GM23338 (cell line): ENCODE data around the gene CFB. TPM values are rescaled to one million over a fixed set of nuclear protein-coding genes. Genes with fewer than 3 reads are reported as not detected.
"Not testable (repeated sequence)": the region's sequence is repeated elsewhere in the genome, so short reads cannot be mapped to it uniquely, and the experiment has no call there.

Source experiments
- ATAC-seq: fragments of 200-7000 bp; cut with Tn5 transposase; 3 replicates; pipeline ENCODE4 v1.9.1; 2020
- DNase-seq: peaks from one replicate; pipeline ENCODE4 v3.0.0-alpha.2; 2015; ENCODE audit warnings: low spot score
- H2AFZ ChIP-seq: fragments of 200-600 bp; sonication (generic); 2 replicates; pipeline ENCODE4 v1.8.0; 2016; ENCODE audit warnings: antibody characterized with exemption, mild to moderate bottlenecking, moderate library complexity
- H3F3A ChIP-seq: fragments of 200-600 bp; sonication (generic); replicated peaks from 2 replicates; pipeline ENCODE4 v1.8.0; 2017; ENCODE audit warnings: antibody characterized with exemption, mixed run types, low read depth
- H3K27ac ChIP-seq: fragments of 200-600 bp; sonication (generic); 2 replicates; pipeline ENCODE4 v1.6.1; 2016; ENCODE audit warnings: low read depth
- H3K27me3 ChIP-seq: fragments of 200-600 bp; sonication (generic); 2 replicates; pipeline ENCODE4 v1.8.0; 2016; ENCODE audit warnings: mild to moderate bottlenecking, mixed run types, moderate library complexity; ENCODE audit not compliant: insufficient read depth
- H3K36me3 ChIP-seq: fragments of 200-600 bp; sonication (generic); 2 replicates; pipeline ENCODE4 v1.8.0; 2016; ENCODE audit warnings: mild to moderate bottlenecking; ENCODE audit not compliant: insufficient read depth
- H3K4me1 ChIP-seq: fragments of 200-600 bp; sonication (generic); 2 replicates; pipeline ENCODE4 v1.8.0; 2016; ENCODE audit warnings: mild to moderate bottlenecking, moderate library complexity; ENCODE audit not compliant: insufficient read depth
- H3K4me2 ChIP-seq: fragments of 200-600 bp; sonication (generic); 2 replicates; pipeline ENCODE4 v1.7.1; 2017; ENCODE audit warnings: mixed run types
- H3K4me3 ChIP-seq: fragments of 200-600 bp; sonication (generic); 2 replicates; pipeline ENCODE4 v1.6.1; 2016; ENCODE audit warnings: mixed run types
- H3K79me2 ChIP-seq: fragments of 200-600 bp; sonication (generic); replicated peaks from 2 replicates; pipeline ENCODE4 v1.8.0; 2017; ENCODE audit warnings: mild to moderate bottlenecking; ENCODE audit not compliant: insufficient read depth
- H3K9me2 ChIP-seq: fragments of 200-600 bp; sonication (generic); 2 replicates; pipeline ENCODE4 v1.8.0; 2017; ENCODE audit not compliant: insufficient read depth
- H4K20me1 ChIP-seq: fragments of 200-600 bp; sonication (generic); replicated peaks from 2 replicates; pipeline ENCODE4 v1.8.0; 2017; ENCODE audit warnings: mild to moderate bottlenecking; ENCODE audit not compliant: insufficient read depth
- H3K27ac Mint-ChIP-seq: 2 replicates; pipeline ENCODE4 v1.8.0; 2020; ENCODE audit warnings: inconsistent platforms, mild to moderate bottlenecking, moderate library complexity, mixed read lengths
- H3K27me3 Mint-ChIP-seq: 3 replicates; pipeline ENCODE4 v1.8.0; 2022; ENCODE audit warnings: low read depth, mild to moderate bottlenecking, moderate library complexity, mixed read lengths, inconsistent platforms; ENCODE audit not compliant: insufficient read depth, poor library complexity
- H3K36me3 Mint-ChIP-seq: 3 replicates; pipeline ENCODE4 v1.8.0; 2021; ENCODE audit warnings: low read depth, mild to moderate bottlenecking, inconsistent platforms, moderate library complexity, mixed read lengths
- H3K4me1 Mint-ChIP-seq: 3 replicates; pipeline ENCODE4 v1.8.0; 2020; ENCODE audit warnings: mild to moderate bottlenecking, inconsistent platforms, mixed read lengths
- H3K4me3 Mint-ChIP-seq: 3 replicates; pipeline ENCODE4 v1.8.0; 2021; ENCODE audit warnings: moderate library complexity, mild to moderate bottlenecking, inconsistent platforms, mixed read lengths
- H3K9me3 Mint-ChIP-seq: 3 replicates; pipeline ENCODE4 v1.8.0; 2020; ENCODE audit warnings: moderate library complexity, mild to moderate bottlenecking, inconsistent platforms, mixed read lengths
- microRNA counts: library from miRNA; unstranded; fragments of <30 nt; microRNA quantifications from one replicate; lab custom pipeline; 2017
- microRNA-seq: library from miRNA; unstranded; fragments of <30 nt; microRNA quantifications from one replicate; pipeline ENCODE4, GENCODE V29; 2017
- polyA plus RNA-seq: library from polyadenylated mRNA; unstranded; fragments of >200 nt; fragmentation: Nextera tagmentation; extraction: Ambion mirVana; gene quantifications from 2 replicates; pipeline ENCODE4 v1.2.1, GENCODE V29; 2016
- small RNA-seq: library from RNA; depleted of rRNA; stranded (forward); fragments of <200 nt; gene quantifications from one replicate; pipeline ENCODE3, GENCODE V24; 2014; ENCODE audit warnings: low replicate concordance
- total RNA-seq: library from RNA; depleted of rRNA; stranded (reverse); fragments of >200 nt; shearing (Covaris generic); gene quantifications from 2 replicates; pipeline ENCODE4 v1.2.3, GENCODE V29; 2014; rRNA removed

CFB gene
- total and polyA plus RNA-seq, 2 experiments from 2014 or later, result 0.86 TPM; not detected in 1

GRCh38 chr6:31994421-31994820 lies 48.5 kb downstream of the CFB start:
- not testable (repeated sequence) for H3K9me2 ChIP-seq, H3K4me3 Mint-ChIP-seq, H3K27me3 Mint-ChIP-seq, H3F3A ChIP-seq, H3K4me1 Mint-ChIP-seq, H3K79me2 ChIP-seq, H3K4me2 ChIP-seq, H3K4me1 ChIP-seq, ATAC-seq, H3K36me3 Mint-ChIP-seq, H2AFZ ChIP-seq, H4K20me1 ChIP-seq, H3K27me3 ChIP-seq, DNase-seq, H3K36me3 ChIP-seq, H3K4me3 ChIP-seq, H3K27ac Mint-ChIP-seq, H3K27ac ChIP-seq, H3K9me3 Mint-ChIP-seq

- H3K36me3 Mint-ChIP-seq, result not testable (repeated sequence)
Measured at GRCh38 chr6:31996385-31996784, 50.5 kb downstream of the CFB start.

More at GRCh38 chr6:31996385-31996784, 50.5 kb downstream of the CFB start:
- H2AFZ ChIP-seq, H3K4me1 Mint-ChIP-seq, H3K36me3 ChIP-seq, H3K27ac Mint-ChIP-seq, H3K27me3 Mint-ChIP-seq, H3K4me2 ChIP-seq, DNase-seq, H4K20me1 ChIP-seq, H3F3A ChIP-seq, H3K27me3 ChIP-seq, ATAC-seq, H3K4me1 ChIP-seq, H3K9me3 Mint-ChIP-seq, H3K27ac ChIP-seq, H3K4me3 Mint-ChIP-seq, H3K4me3 ChIP-seq, H3K9me2 ChIP-seq, H3K79me2 ChIP-seq: not testable (repeated sequence)

MicroRNAs within 50 kb of the gene (microRNA counts, 767-probe panel; counts per million panel counts)
- microRNA hsa-miR-1236 (lab: Ali Mortazavi, UCI), result not detected

Small RNA genes within 50 kb of the gene (microRNA-seq; reads per million reads assigned to microRNA genes)
- not detected for gene MIR1236

Small RNA genes within 50 kb of the gene (small RNA-seq; reads per million reads assigned to genes)
- gene AL645922.1, result not detected

Other genes with a start within 250 kb of the CFB start
Only the 30 nearest of the 37 such genes appear.
- gene LY6G6C, start 224.3 kb upstream of the CFB start, total RNA-seq, result not detected in 2 replicates
- gene LY6G6C, start 224.3 kb upstream of the CFB start, polyA plus RNA-seq, result 0.23 TPM in 1 of 2 replicates, not detected in the other
- gene MPIG6B, start 222.7 kb upstream of the CFB start, total RNA-seq, result not detected in 2 replicates
- 0.12 and 0.13 TPM in 2 replicates for gene MPIG6B, start 222.7 kb upstream of the CFB start, polyA plus RNA-seq
- gene DDAH2, start 216.8 kb upstream of the CFB start, total RNA-seq, result 58.7 and 62.2 TPM in 2 replicates
- 65.0 and 65.1 TPM in 2 replicates for gene DDAH2, start 216.8 kb upstream of the CFB start, polyA plus RNA-seq
- 226 and 269 TPM in 2 replicates for gene CLIC1, start 209.6 kb upstream of the CFB start, total RNA-seq
- 269 and 296 TPM in 2 replicates for gene CLIC1, start 209.6 kb upstream of the CFB start, polyA plus RNA-seq
- gene MSH5, start 206.1 kb upstream of the CFB start, total RNA-seq, result 23.9 and 27.2 TPM in 2 replicates
- gene MSH5, start 206.1 kb upstream of the CFB start, polyA plus RNA-seq, result 12.1 and 12.8 TPM in 2 replicates
- 3.9 TPM in 1 of 2 replicates, not detected in the other for gene SAPCD1, start 183.4 kb upstream of the CFB start, total RNA-seq
- gene SAPCD1, start 183.4 kb upstream of the CFB start, polyA plus RNA-seq, result 4.5 and 5.0 TPM in 2 replicates
- 0.07 and 0.12 TPM in 2 replicates for gene VWA7, start 168.8 kb upstream of the CFB start, total RNA-seq
- gene VWA7, start 168.8 kb upstream of the CFB start, polyA plus RNA-seq, result 0.36 and 0.75 TPM in 2 replicates
- gene VARS1, start 150.3 kb upstream of the CFB start, total RNA-seq, result 137 and 153 TPM in 2 replicates
- gene VARS1, start 150.3 kb upstream of the CFB start, polyA plus RNA-seq, result 66.0 and 71.2 TPM in 2 replicates
- gene LSM2, start 139.1 kb upstream of the CFB start, total RNA-seq, result 93.5 and 106 TPM in 2 replicates
- gene LSM2, start 139.1 kb upstream of the CFB start, polyA plus RNA-seq, result 140 and 143 TPM in 2 replicates
- gene HSPA1L, start 130.8 kb upstream of the CFB start, total RNA-seq, result 0.50 and 0.83 TPM in 2 replicates
- 0.44 and 0.49 TPM in 2 replicates for gene HSPA1L, start 130.8 kb upstream of the CFB start, polyA plus RNA-seq
- 57.1 and 58.3 TPM in 2 replicates for gene HSPA1A, start 130.6 kb upstream of the CFB start, total RNA-seq
- gene HSPA1A, start 130.6 kb upstream of the CFB start, polyA plus RNA-seq, result 36.1 and 39.1 TPM in 2 replicates
- 102 and 113 TPM in 2 replicates for gene HSPA1B, start 118.4 kb upstream of the CFB start, total RNA-seq
- gene HSPA1B, start 118.4 kb upstream of the CFB start, polyA plus RNA-seq, result 25.9 and 31.7 TPM in 2 replicates
- gene NEU1, start 83.3 kb upstream of the CFB start, total RNA-seq, result 41.1 and 47.4 TPM in 2 replicates
- gene NEU1, start 83.3 kb upstream of the CFB start, polyA plus RNA-seq, result 31.4 and 32.3 TPM in 2 replicates
- 3.7 and 4.6 TPM in 2 replicates for gene SLC44A4, start 67.1 kb upstream of the CFB start, total RNA-seq
- 1.1 and 1.2 TPM in 2 replicates for gene SLC44A4, start 67.1 kb upstream of the CFB start, polyA plus RNA-seq
- gene EHMT2, start 48.4 kb upstream of the CFB start, total RNA-seq, result 184 and 193 TPM in 2 replicates
- gene EHMT2, start 48.4 kb upstream of the CFB start, polyA plus RNA-seq, result 112 and 113 TPM in 2 replicates
- 14.4 and 14.9 TPM in 2 replicates for gene ZBTB12, start 44.0 kb upstream of the CFB start, total RNA-seq
- gene ZBTB12, start 44.0 kb upstream of the CFB start, polyA plus RNA-seq, result 0.18 and 0.68 TPM in 2 replicates
- gene C2, start 18.4 kb upstream of the CFB start, total RNA-seq, result 1.7 and 2.4 TPM in 2 replicates
- gene C2, start 18.4 kb upstream of the CFB start, polyA plus RNA-seq, result 0.16 and 0.23 TPM in 2 replicates
- 64.0 and 69.0 TPM in 2 replicates for gene NELFE, start 12.9 kb downstream of the CFB start, total RNA-seq
- gene NELFE, start 12.9 kb downstream of the CFB start, polyA plus RNA-seq, result 86.0 and 93.4 TPM in 2 replicates
- gene SKIC2, start 13.1 kb downstream of the CFB start, total RNA-seq, result 47.2 and 50.2 TPM in 2 replicates
- 21.6 and 24.5 TPM in 2 replicates for gene SKIC2, start 13.1 kb downstream of the CFB start, polyA plus RNA-seq
- 12.1 and 19.7 TPM in 2 replicates for gene DXO, start 26.0 kb downstream of the CFB start, total RNA-seq
- 15.6 and 16.2 TPM in 2 replicates for gene DXO, start 26.0 kb downstream of the CFB start, polyA plus RNA-seq
- gene C4A, start 36.0 kb downstream of the CFB start, total RNA-seq, result 0.97 and 2.4 TPM in 2 replicates
- gene C4A, start 36.0 kb downstream of the CFB start, polyA plus RNA-seq, result 0.48 TPM in 1 of 2 replicates, not detected in the other
- gene C4B, start 68.7 kb downstream of the CFB start, total RNA-seq, result 0.39 TPM in 1 of 2 replicates, not detected in the other
- gene C4B, start 68.7 kb downstream of the CFB start, polyA plus RNA-seq, result 0.19 and 0.57 TPM in 2 replicates
- gene CYP21A2, start 92.3 kb downstream of the CFB start, total RNA-seq, result not detected in 2 replicates
- 0.10 TPM in 1 of 2 replicates, not detected in the other for gene CYP21A2, start 92.3 kb downstream of the CFB start, polyA plus RNA-seq
- 3.4 and 6.0 TPM in 2 replicates for gene TNXB, start 163.2 kb downstream of the CFB start, total RNA-seq
- 1.1 and 2.0 TPM in 2 replicates for gene TNXB, start 163.2 kb downstream of the CFB start, polyA plus RNA-seq
- gene ATF6B, start 182.2 kb downstream of the CFB start, total RNA-seq, result 21.7 and 24.9 TPM in 2 replicates
- 25.9 and 26.1 TPM in 2 replicates for gene ATF6B, start 182.2 kb downstream of the CFB start, polyA plus RNA-seq
- gene FKBPL, start 184.2 kb downstream of the CFB start, total RNA-seq, result 6.4 and 7.5 TPM in 2 replicates
- 7.6 and 9.6 TPM in 2 replicates for gene FKBPL, start 184.2 kb downstream of the CFB start, polyA plus RNA-seq
- gene PRRT1, start 205.8 kb downstream of the CFB start, total RNA-seq, result 1.2 TPM in 1 of 2 replicates, not detected in the other
- 1.7 and 2.7 TPM in 2 replicates for gene PRRT1, start 205.8 kb downstream of the CFB start, polyA plus RNA-seq
- gene PPT2, start 208.0 kb downstream of the CFB start, total RNA-seq, result 12.5 and 20.6 TPM in 2 replicates
- gene PPT2, start 208.0 kb downstream of the CFB start, polyA plus RNA-seq, result 8.9 and 10.1 TPM in 2 replicates
- 4.7 and 6.1 TPM in 2 replicates for gene EGFL8, start 218.5 kb downstream of the CFB start, total RNA-seq
- 5.4 and 7.4 TPM in 2 replicates for gene EGFL8, start 218.5 kb downstream of the CFB start, polyA plus RNA-seq
- gene AGPAT1, start 230.0 kb downstream of the CFB start, total RNA-seq, result 58.8 and 82.1 TPM in 2 replicates
- 39.5 and 39.8 TPM in 2 replicates for gene AGPAT1, start 230.0 kb downstream of the CFB start, polyA plus RNA-seq